OCI-LY3 (cell line): ENCODE data around the gene EDEM1.

Experiments used
- EZH2phosphoT487 ChIP-seq: fragments of 200-600 bp; shearing (Covaris generic); IDR thresholded peaks from 2 replicates; pipeline ENCODE4 v1.6.1; 2018; ENCODE audit warnings: antibody characterized with exemption, mixed run types, low read depth
- TF ChIP-seq, protein P1 (sequence below): fragments of 200-600, 300-600 bp; sonication (generic); IDR thresholded peaks from 2 replicates; pipeline ENCODE4 v1.5.1; 2014; ENCODE audit warnings: antibody characterized with exemption, low read length, low read depth

DNA sequence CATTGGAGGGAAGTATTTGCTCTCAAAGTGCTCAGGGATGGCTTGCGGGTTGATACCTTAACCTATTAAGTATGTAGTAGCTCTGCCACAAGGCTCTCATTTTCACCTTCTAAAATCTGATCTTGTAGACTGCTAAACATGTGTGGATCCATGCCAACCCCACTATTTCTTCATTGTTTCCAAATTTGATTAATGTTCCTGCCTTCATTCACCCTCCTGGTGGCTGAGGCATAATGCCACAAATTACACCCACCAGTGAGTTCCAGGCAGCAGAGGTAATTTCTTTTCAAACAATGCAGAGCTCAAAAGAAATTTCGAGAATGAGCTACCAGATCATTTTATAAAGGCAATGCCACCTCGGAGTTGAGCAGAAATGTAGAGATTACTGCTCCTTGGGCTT is 71.0 kb downstream of the EDEM1 start:
- TF ChIP-seq, protein P1, sequence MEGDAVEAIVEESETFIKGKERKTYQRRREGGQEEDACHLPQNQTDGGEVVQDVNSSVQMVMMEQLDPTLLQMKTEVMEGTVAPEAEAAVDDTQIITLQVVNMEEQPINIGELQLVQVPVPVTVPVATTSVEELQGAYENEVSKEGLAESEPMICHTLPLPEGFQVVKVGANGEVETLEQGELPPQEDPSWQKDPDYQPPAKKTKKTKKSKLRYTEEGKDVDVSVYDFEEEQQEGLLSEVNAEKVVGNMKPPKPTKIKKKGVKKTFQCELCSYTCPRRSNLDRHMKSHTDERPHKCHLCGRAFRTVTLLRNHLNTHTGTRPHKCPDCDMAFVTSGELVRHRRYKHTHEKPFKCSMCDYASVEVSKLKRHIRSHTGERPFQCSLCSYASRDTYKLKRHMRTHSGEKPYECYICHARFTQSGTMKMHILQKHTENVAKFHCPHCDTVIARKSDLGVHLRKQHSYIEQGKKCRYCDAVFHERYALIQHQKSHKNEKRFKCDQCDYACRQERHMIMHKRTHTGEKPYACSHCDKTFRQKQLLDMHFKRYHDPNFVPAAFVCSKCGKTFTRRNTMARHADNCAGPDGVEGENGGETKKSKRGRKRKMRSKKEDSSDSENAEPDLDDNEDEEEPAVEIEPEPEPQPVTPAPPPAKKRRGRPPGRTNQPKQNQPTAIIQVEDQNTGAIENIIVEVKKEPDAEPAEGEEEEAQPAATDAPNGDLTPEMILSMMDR, result no peak
- TF ChIP-seq EZH2phosphoT487, result no peak
